HL-60 (cell line): Measurements from ENCODE around the gene RBM4.

ENCODE experiments used
- POLR2AphosphoS5 ChIP-seq: IDR thresholded peaks from 2 replicates; pipeline ENCODE4 v1.6.1; 2012; ENCODE audit warnings: low read depth
- TF ChIP-seq, protein P1 (sequence below): IDR thresholded peaks from one replicate; pipeline ENCODE4 v1.5.1; 2011; ENCODE audit warnings: low read length, control low read depth, inconsistent platforms; ENCODE audit not compliant: insufficient read depth
- TF ChIP-seq, protein P2 (sequence below): IDR thresholded peaks from 2 replicates; pipeline ENCODE4 v1.6.1; 2012; ENCODE audit warnings: low read depth; ENCODE audit not compliant: insufficient replicate concordance

DNA sequence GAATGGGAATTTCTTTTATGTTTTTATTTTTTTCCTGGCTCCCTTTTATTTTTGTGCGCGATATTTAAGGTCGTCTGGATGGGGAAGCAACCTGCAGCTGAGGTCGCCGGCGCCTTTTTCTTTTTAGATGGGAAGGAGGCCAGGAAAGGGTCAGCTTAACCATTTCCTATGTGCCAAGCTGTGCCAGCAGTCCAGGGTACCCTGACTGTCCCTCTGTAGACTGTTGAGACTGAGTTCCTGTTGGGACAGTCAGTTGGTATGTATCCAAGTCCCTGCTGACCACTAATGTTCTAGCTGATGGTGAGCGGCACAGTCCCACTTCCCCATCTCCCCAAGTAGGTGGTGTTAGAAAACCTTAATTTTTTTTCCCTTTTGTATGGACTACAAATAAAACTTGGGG is 11.6 kb upstream of the RBM4 start:
- TF ChIP-seq, protein P1, sequence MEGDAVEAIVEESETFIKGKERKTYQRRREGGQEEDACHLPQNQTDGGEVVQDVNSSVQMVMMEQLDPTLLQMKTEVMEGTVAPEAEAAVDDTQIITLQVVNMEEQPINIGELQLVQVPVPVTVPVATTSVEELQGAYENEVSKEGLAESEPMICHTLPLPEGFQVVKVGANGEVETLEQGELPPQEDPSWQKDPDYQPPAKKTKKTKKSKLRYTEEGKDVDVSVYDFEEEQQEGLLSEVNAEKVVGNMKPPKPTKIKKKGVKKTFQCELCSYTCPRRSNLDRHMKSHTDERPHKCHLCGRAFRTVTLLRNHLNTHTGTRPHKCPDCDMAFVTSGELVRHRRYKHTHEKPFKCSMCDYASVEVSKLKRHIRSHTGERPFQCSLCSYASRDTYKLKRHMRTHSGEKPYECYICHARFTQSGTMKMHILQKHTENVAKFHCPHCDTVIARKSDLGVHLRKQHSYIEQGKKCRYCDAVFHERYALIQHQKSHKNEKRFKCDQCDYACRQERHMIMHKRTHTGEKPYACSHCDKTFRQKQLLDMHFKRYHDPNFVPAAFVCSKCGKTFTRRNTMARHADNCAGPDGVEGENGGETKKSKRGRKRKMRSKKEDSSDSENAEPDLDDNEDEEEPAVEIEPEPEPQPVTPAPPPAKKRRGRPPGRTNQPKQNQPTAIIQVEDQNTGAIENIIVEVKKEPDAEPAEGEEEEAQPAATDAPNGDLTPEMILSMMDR = no peak
- TF ChIP-seq, protein P2, sequence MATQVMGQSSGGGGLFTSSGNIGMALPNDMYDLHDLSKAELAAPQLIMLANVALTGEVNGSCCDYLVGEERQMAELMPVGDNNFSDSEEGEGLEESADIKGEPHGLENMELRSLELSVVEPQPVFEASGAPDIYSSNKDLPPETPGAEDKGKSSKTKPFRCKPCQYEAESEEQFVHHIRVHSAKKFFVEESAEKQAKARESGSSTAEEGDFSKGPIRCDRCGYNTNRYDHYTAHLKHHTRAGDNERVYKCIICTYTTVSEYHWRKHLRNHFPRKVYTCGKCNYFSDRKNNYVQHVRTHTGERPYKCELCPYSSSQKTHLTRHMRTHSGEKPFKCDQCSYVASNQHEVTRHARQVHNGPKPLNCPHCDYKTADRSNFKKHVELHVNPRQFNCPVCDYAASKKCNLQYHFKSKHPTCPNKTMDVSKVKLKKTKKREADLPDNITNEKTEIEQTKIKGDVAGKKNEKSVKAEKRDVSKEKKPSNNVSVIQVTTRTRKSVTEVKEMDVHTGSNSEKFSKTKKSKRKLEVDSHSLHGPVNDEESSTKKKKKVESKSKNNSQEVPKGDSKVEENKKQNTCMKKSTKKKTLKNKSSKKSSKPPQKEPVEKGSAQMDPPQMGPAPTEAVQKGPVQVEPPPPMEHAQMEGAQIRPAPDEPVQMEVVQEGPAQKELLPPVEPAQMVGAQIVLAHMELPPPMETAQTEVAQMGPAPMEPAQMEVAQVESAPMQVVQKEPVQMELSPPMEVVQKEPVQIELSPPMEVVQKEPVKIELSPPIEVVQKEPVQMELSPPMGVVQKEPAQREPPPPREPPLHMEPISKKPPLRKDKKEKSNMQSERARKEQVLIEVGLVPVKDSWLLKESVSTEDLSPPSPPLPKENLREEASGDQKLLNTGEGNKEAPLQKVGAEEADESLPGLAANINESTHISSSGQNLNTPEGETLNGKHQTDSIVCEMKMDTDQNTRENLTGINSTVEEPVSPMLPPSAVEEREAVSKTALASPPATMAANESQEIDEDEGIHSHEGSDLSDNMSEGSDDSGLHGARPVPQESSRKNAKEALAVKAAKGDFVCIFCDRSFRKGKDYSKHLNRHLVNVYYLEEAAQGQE = no peak
- no peak for TF ChIP-seq POLR2AphosphoS5
